CD4-positive, alpha-beta T cell treated with Interleukin-17A for 1 hour (primary cell): ENCODE measurements around the gene STUM.

Source experiments
- DNase-seq: peaks from one replicate; pipeline ENCODE4 v3.0.0-alpha.2; 2020

STUM gene

GRCh38 chr1:226656601-226657277, 108.2 kb downstream of the STUM start:
- peak; percentile 35 for DNase-seq

- no peak for DNase-seq
These were observed 109.5 kb downstream of the STUM start for GRCh38 chr1:226657895-226658545.

- no peak for DNase-seq
These were observed 110.1 kb downstream of the STUM start for GRCh38 chr1:226658546-226659125.
